Tibial nerve (tissue), 4 donors: ENCODE measurements around the gene SPTBN5. TPM values are rescaled to one million over a fixed set of nuclear protein-coding genes. Genes with fewer than 3 reads are reported as not detected.

Experiments
- DNase-seq, 2 donors: peaks; one replicate each; pipeline ENCODE4 v3.0.0-alpha.2; 2019; ENCODE audit warnings: low spot score in 2 of 2
- H3K27ac ChIP-seq, 4 donors: fragments of 200-600 bp; sonication (generic) in 3 of 4; one replicate each; pipeline ENCODE4 v1.5.1; 2017 to 2019; ENCODE audit warnings: mild to moderate bottlenecking in 1 of 4
- H3K27me3 ChIP-seq, 2 donors: fragments of 200-600 bp; sonication (generic) in 1 of 2; one replicate each; pipeline versions ENCODE4 v1.5.1 to v1.6.0; 2017 to 2019
- H3K36me3 ChIP-seq, 3 donors: fragments of 200-600 bp; sonication (generic); one replicate each; pipeline ENCODE4 v1.5.1; 2018 to 2019
- H3K4me1 ChIP-seq, 4 donors: fragments of 200-600 bp; sonication (generic) in 3 of 4; one replicate each; pipeline ENCODE4 v1.5.1; 2017 to 2019
- H3K4me3 ChIP-seq, 4 donors: fragments of 200-600 bp; sonication (generic) in 3 of 4; one replicate each; pipeline ENCODE4 v1.5.1; 2017 to 2019; ENCODE audit warnings: mild to moderate bottlenecking in 1 of 4, moderate library complexity in 1 of 4
- H3K9me3 ChIP-seq, 4 donors: fragments of 200-600 bp; sonication (generic) in 3 of 4; one replicate each; pipeline ENCODE4 v1.5.1; 2017 to 2019
- EP300 ChIP-seq, 2 donors: sonication (generic); formaldehyde crosslinking; IDR thresholded peaks; one replicate each; pipeline ENCODE4 v1.6.1; 2017; ENCODE audit warnings: antibody characterized with exemption in 2 of 2, mild to moderate bottlenecking in 1 of 2
- POLR2A ChIP-seq, 2 donors: fragments of 450-650 bp; IDR thresholded peaks; one replicate each; pipeline ENCODE4 v1.6.1; 2017; ENCODE audit warnings: antibody characterized with exemption in 2 of 2, mild to moderate bottlenecking in 2 of 2, moderate library complexity in 2 of 2
- WGBS, 2 donors: methylation state at CpG; one replicate each; pipeline ENCODE4 v1.1.5; 2018; 5-methylcytosine and 5-hydroxymethylcytosine counted together
- total RNA-seq, 4 donors: library from RNA; depleted of rRNA; stranded (reverse); fragments of >200 nt; gene quantifications; one replicate each; pipeline ENCODE4 v1.1.0, GENCODE V29; 2016
- TF ChIP-seq, protein P1 (sequence below), 5 experiments: fragments of 200-600 bp in 3 of 5; fragments of 450-650 bp in 2 of 5; sonication (generic) in 3 of 5; IDR thresholded peaks; one replicate each; pipeline ENCODE4 v1.5.1; 2016 to 2019; ENCODE audit warnings: antibody characterized with exemption in 5 of 5, mild to moderate bottlenecking in 3 of 5, moderate library complexity in 2 of 5

Gene SPTBN5
- total RNA-seq, 4 donors from 2014 or later = 16.5 to 34.5 (median 19.9) TPM

DNA sequence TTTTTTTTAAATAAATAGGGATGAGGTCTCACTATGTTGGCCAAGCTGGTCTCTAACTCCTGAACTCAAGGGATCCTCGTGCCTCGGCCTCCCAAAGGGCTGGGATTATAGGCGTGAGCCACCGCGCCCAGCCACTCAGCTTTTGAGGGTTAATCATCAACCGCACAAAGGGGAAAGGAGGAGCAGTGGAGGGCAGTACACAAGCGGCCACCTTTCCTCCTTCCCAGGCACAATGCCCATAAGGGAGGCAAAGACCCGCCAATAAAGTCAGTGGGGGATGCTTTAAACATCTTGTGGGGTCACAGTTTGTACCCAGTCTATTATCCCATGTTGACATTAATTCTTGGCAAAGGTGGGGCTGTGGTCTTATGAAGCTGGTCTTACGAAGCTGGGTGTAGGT is 46.1 kb upstream of the SPTBN5 start:
- Histone ChIP-seq H3K27me3 (no peaks in the 10 kb centered on the region), H3K4me3 (no peak overlapping the region), H3K4me1 (peaks cover 0 to 40% (median 18%) of the 10 kb centered on the region in 4 donors), H3K9me3 (no peaks in the 10 kb centered on the region), H3K36me3 (peaks cover 0 to 22% (median 0%) of the 10 kb centered on the region in 3 donors), H3K27ac (peak overlapping the region in 1 of 4 donors; percentile 34)
- TF ChIP-seq, protein P1, sequence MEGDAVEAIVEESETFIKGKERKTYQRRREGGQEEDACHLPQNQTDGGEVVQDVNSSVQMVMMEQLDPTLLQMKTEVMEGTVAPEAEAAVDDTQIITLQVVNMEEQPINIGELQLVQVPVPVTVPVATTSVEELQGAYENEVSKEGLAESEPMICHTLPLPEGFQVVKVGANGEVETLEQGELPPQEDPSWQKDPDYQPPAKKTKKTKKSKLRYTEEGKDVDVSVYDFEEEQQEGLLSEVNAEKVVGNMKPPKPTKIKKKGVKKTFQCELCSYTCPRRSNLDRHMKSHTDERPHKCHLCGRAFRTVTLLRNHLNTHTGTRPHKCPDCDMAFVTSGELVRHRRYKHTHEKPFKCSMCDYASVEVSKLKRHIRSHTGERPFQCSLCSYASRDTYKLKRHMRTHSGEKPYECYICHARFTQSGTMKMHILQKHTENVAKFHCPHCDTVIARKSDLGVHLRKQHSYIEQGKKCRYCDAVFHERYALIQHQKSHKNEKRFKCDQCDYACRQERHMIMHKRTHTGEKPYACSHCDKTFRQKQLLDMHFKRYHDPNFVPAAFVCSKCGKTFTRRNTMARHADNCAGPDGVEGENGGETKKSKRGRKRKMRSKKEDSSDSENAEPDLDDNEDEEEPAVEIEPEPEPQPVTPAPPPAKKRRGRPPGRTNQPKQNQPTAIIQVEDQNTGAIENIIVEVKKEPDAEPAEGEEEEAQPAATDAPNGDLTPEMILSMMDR (IDR thresholded peaks at IDR 0.05) = no peak
- TF ChIP-seq EP300 (IDR thresholded peaks at IDR 0.05) (no peak), POLR2A (IDR thresholded peaks at IDR 0.05) (no peak)
- 92 to 93% methylated on average over 9 of the region's 9 CpGs for WGBS, 2 donors
- DNase-seq = no peak

DNA sequence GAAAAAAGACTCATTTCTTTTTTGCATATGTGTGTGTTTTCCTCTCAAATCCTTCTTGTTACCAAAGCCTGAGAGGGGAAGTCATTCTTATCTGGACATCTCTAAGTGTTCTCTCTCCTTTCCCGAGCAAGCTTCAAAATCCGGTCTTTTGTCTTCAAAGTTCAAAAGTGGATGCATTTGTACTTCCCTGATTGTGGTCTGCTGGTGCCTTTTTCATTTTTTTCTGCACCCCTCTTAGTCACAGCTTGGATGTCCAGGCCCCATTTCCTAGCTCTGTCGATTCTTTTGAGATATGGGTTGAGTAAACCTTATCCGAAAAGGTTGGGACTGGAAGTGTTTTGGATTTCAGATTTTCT is 43.7 kb upstream of the SPTBN5 start:
- peaks cover 0 to 38% (median 18%) of the 10 kb centered on the region in 4 donors for H3K4me1 ChIP-seq
- peak overlapping the region in 3 of 4 donors; percentile 46 to 54 (median 52) for H3K27ac ChIP-seq
- no peaks in the 10 kb centered on the region for H3K27me3 ChIP-seq
- 69 to 76% methylated on average over 4 of the region's 4 CpGs for WGBS, 2 donors
- no peak for DNase-seq
- H3K9me3 ChIP-seq = no peaks in the 10 kb centered on the region
- TF ChIP-seq EP300 (IDR thresholded peaks at IDR 0.05) = no peak
- TF ChIP-seq, protein P1 (IDR thresholded peaks at IDR 0.05) = no peak
- TF ChIP-seq POLR2A (IDR thresholded peaks at IDR 0.05) = no peak
- H3K4me3 ChIP-seq = no peak overlapping the region
- peaks cover 0 to 21% (median 0%) of the 10 kb centered on the region in 3 donors for H3K36me3 ChIP-seq

DNA sequence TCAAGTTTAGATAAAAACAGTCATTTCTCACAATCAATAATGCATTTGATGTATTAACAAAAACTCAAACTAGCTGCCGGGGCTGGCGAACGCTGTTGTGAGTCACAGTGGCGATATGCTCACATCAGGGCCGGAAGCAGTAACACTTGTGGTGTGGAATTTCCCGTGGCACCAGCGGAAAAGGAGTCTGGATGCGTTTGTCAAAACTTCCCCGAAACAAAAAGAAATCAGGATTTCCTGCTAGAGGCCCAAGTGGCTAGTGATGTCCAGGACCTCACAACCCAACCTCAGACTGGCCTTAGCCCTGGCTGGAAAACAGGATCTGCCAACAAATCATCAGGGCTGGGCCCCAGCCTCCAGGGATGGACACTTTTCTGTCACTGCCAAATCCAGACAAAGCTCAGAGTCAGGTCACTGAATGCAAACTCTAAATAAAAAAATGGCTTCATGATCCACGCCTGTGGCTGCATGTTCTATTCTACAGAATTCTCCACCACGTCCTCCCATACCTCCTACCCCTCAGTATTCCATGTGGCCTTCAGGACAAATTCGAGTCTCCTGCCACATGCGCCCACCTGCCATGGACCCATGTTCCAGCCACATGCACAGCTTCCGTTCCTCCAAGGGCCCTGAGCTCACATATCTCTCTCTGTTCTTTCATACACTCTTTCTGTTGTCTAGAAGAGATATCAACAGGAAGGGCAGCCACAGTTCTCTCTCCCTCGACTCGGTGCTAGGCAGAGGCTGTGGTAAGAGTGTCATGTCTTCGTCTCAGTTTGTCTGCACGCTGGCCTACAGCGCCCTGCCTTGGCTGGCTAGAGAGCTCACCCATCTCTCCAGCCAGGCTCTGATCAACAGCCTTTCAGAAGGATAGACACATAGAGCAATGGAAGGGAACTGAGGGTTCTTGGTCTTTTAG is 43.1 kb upstream of the SPTBN5 start:
- H3K4me1 ChIP-seq = peaks cover 0 to 43% (median 20%) of the 10 kb centered on the region in 4 donors
- peak overlapping the region in 3 of 4 donors; percentile 46 to 54 (median 52) for H3K27ac ChIP-seq
- 70 to 72% methylated on average over 19 of the region's 19 CpGs for WGBS, 2 donors

DNA sequence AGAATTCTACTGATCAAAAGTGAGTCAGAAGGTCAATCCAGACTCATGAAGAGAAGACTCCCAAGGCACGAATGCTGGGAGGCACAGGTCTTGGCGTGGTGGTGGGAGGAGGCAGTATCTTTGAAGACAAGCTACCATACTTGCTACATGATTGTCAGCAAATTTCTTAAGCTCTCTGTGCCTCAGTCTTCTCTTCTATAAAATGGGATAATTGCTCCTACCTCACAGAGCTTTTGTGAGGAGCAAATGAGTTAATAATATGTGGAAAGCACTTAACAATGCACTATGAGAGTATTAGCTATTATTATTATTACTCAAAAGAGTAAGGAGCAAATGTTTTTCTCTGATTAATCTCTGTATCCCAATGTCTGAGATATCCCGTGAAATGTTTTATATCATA is 42.3 kb upstream of the SPTBN5 start:
- peaks cover 0 to 46% (median 21%) of the 10 kb centered on the region in 4 donors for H3K4me1 ChIP-seq
- no peaks in the 10 kb centered on the region for H3K27me3 ChIP-seq
- no peak overlapping the region for H3K4me3 ChIP-seq
- no peaks in the 10 kb centered on the region for H3K9me3 ChIP-seq
- DNase-seq = no peak
- TF ChIP-seq, protein P1 (IDR thresholded peaks at IDR 0.05) = no peak
- TF ChIP-seq POLR2A (IDR thresholded peaks at IDR 0.05) = no peak
- no peak for TF ChIP-seq EP300 (IDR thresholded peaks at IDR 0.05)
- 93 to 94% methylated on average over 3 of the region's 3 CpGs for WGBS, 2 donors
- H3K36me3 ChIP-seq = peaks cover 0 to 9% (median 0%) of the 10 kb centered on the region in 3 donors
- peak overlapping the region in 2 of 4 donors; percentile 10 to 32 for H3K27ac ChIP-seq

More for the DNA sequence above, 43.1 kb upstream of the SPTBN5 start:
- Histone ChIP-seq H3K9me3 (no peaks in the 10 kb centered on the region), H3K4me3 (no peak overlapping the region), H3K27me3 (no peaks in the 10 kb centered on the region), H3K36me3 (peaks cover 0 to 14% (median 0%) of the 10 kb centered on the region in 3 donors)
- no peak for DNase-seq
- TF ChIP-seq EP300 (IDR thresholded peaks at IDR 0.05) (peak in 1 of 2 donors; percentile 56), POLR2A (IDR thresholded peaks at IDR 0.05) (no peak)
- TF ChIP-seq, protein P1 (IDR thresholded peaks at IDR 0.05) = no peak

DNA sequence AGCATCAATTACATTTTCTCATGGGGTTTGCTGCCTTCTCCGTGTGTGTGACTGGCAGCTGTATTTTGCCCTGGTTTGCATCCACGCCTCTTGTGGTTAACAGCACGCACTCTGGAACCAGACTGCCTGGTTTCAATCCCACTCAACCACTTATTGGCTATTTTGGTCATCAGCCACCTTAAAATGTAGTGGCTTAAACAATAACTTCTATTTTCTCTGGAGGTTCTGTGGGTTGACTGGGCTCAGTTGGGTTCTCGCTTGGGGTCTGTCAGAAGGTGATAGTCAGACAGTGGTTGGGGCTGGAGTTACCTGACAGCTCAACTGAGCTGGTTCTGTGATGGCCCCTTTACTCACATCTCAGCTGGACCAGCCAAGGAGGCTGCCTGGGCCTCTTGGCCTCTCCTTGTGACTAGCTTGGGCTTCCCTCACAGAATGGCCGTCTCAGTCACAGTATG is 41.7 kb upstream of the SPTBN5 start:
- Histone ChIP-seq H3K4me1 (peaks cover 0 to 52% (median 27%) of the 10 kb centered on the region in 4 donors), H3K27me3 (no peaks in the 10 kb centered on the region), H3K9me3 (no peaks in the 10 kb centered on the region), H3K4me3 (no peak overlapping the region), H3K27ac (peak overlapping the region in 3 of 4 donors; percentile 10 to 70 (median 41)), H3K36me3 (peaks cover 0 to 8% (median 0%) of the 10 kb centered on the region in 3 donors)
- 76 to 90% methylated on average over 5 of the region's 5 CpGs for WGBS, 2 donors
- no peak for DNase-seq
- TF ChIP-seq EP300 (IDR thresholded peaks at IDR 0.05) (no peak), POLR2A (IDR thresholded peaks at IDR 0.05) (no peak)
- TF ChIP-seq, protein P1 (IDR thresholded peaks at IDR 0.05) = no peak
